ENCODE measurements around the gene BCL7A. TPM values are rescaled to one million over a fixed set of nuclear protein-coding genes. Genes with fewer than 3 reads are reported as not detected.

Gene BCL7A
- total RNA-seq: 4.4 and 4.7 TPM in 2 replicates

DNA sequence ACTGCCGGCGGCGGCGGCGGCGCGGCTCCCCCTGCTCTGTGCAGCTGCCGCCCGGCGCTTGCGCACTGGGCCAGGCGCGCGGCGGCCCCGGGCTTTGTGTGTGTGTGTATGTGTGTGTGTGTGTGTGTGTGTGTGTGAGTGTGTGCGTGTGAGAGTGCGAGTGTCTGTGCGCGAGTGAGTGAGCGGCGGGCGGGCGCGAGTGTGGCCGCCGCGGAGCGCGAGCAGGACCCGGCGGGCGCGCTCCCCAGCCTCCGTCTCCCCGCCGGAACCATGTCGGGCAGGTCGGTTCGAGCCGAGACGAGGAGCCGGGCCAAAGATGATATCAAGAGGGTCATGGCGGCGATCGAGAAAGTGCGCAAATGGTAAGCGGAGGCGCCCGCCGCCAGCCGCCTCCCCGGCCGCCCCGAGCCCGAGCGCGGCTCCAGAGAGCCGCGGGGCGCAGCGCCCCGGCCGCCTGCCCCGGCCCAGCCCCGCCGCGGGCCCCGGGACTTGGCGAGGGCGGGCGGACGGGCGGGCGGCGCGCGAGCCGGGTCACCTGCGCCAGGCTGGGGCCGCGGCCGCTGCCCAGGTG, at the start of gene BCL7A:
Gene BCL7A (plus strand): TSS at position 63 of the 571 bp plus-strand sequence. CDS start 208 bp downstream, at position 271.
- TF ChIP-seq, protein P1, sequence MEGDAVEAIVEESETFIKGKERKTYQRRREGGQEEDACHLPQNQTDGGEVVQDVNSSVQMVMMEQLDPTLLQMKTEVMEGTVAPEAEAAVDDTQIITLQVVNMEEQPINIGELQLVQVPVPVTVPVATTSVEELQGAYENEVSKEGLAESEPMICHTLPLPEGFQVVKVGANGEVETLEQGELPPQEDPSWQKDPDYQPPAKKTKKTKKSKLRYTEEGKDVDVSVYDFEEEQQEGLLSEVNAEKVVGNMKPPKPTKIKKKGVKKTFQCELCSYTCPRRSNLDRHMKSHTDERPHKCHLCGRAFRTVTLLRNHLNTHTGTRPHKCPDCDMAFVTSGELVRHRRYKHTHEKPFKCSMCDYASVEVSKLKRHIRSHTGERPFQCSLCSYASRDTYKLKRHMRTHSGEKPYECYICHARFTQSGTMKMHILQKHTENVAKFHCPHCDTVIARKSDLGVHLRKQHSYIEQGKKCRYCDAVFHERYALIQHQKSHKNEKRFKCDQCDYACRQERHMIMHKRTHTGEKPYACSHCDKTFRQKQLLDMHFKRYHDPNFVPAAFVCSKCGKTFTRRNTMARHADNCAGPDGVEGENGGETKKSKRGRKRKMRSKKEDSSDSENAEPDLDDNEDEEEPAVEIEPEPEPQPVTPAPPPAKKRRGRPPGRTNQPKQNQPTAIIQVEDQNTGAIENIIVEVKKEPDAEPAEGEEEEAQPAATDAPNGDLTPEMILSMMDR (IDR thresholded peaks at IDR 0.05; ENCODE audit: extremely low read depth, low read depth, low read length): no peak
- Histone ChIP-seq H2AFZ (ENCODE audit: low read length) (peak within 1 kb of the TSS; percentile 90), H3K79me2 (ENCODE audit: insufficient read depth, low read length) (peaks cover 39% of the 10 kb centered on the region)

GRCh38 chr12:121974026-121974985, 47.4 kb upstream of the BCL7A start:
- TF ChIP-seq, protein P1 (IDR thresholded peaks at IDR 0.05; ENCODE audit: extremely low read depth, low read depth, low read length): no peak
- Histone ChIP-seq H2AFZ (ENCODE audit: low read length) (no peak overlapping the region), H3K4me1 (ENCODE audit: insufficient read depth, low read length) (peaks cover 4% of the 10 kb centered on the region), H3K9me3 (ENCODE audit: low read depth, low read length) (no peaks in the 10 kb centered on the region), H3K27me3 (ENCODE audit: insufficient read depth, low read length) (peaks cover 3% of the 10 kb centered on the region), H3K27ac (ENCODE audit: low read depth, low read length) (no peak overlapping the region), H3K4me3 (ENCODE audit: insufficient read depth, low read length) (no peak overlapping the region), H3K36me3 (ENCODE audit: insufficient read depth, low read length) (no peaks in the 10 kb centered on the region), H3K4me2 (ENCODE audit: insufficient read depth, low read length) (no peak overlapping the region), H4K20me1 (ENCODE audit: insufficient read depth, low read length) (no peaks in the 10 kb centered on the region), H3K79me2 (ENCODE audit: insufficient read depth, low read length) (no peaks in the 10 kb centered on the region)
- peak; percentile 62 for DNase-seq (ENCODE audit: insufficient read length, low spot score, missing footprints)

More for the DNA sequence above, at the start of gene BCL7A:
- Histone ChIP-seq H3K4me3 (ENCODE audit: insufficient read depth, low read length) (peak within 1 kb of the TSS; percentile 82), H3K27me3 (ENCODE audit: insufficient read depth, low read length) (no peaks in the 10 kb centered on the region), H3K4me2 (ENCODE audit: insufficient read depth, low read length) (peak within 1 kb of the TSS; percentile 93), H4K20me1 (ENCODE audit: insufficient read depth, low read length) (no peaks in the 10 kb centered on the region), H3K4me1 (ENCODE audit: insufficient read depth, low read length) (peaks cover 18% of the 10 kb centered on the region), H3K9me3 (ENCODE audit: low read depth, low read length) (no peaks in the 10 kb centered on the region), H3K36me3 (ENCODE audit: insufficient read depth, low read length) (no peaks in the 10 kb centered on the region), H3K27ac (ENCODE audit: low read depth, low read length) (peak within 1 kb of the TSS; percentile 76)
- peak; percentile 98 for DNase-seq (ENCODE audit: insufficient read length, low spot score, missing footprints)

- TF ChIP-seq, protein P1 (IDR thresholded peaks at IDR 0.05; ENCODE audit: extremely low read depth, low read depth, low read length): no peak
- Histone ChIP-seq H3K4me1 (ENCODE audit: insufficient read depth, low read length) (peaks cover 4% of the 10 kb centered on the region), H3K9me3 (ENCODE audit: low read depth, low read length) (no peaks in the 10 kb centered on the region), H3K4me3 (ENCODE audit: insufficient read depth, low read length) (no peak overlapping the region), H2AFZ (ENCODE audit: low read length) (no peak overlapping the region), H3K27me3 (ENCODE audit: insufficient read depth, low read length) (peaks cover 3% of the 10 kb centered on the region), H3K79me2 (ENCODE audit: insufficient read depth, low read length) (no peaks in the 10 kb centered on the region), H3K36me3 (ENCODE audit: insufficient read depth, low read length) (no peaks in the 10 kb centered on the region), H3K27ac (ENCODE audit: low read depth, low read length) (no peak overlapping the region), H4K20me1 (ENCODE audit: insufficient read depth, low read length) (no peaks in the 10 kb centered on the region), H3K4me2 (ENCODE audit: insufficient read depth, low read length) (no peak overlapping the region)
- DNase-seq (ENCODE audit: insufficient read length, low spot score, missing footprints): no peak
Measured at GRCh38 chr12:121975021-121975420, 46.7 kb upstream of the BCL7A start.

- H3K79me2 ChIP-seq (ENCODE audit: insufficient read depth, low read length): no peaks in the 10 kb centered on the region
- H3K4me1 ChIP-seq (ENCODE audit: insufficient read depth, low read length): peaks cover 4% of the 10 kb centered on the region
- TF ChIP-seq, protein P1 (IDR thresholded peaks at IDR 0.05; ENCODE audit: extremely low read depth, low read depth, low read length): no peak
- no peak overlapping the region for H3K4me2 ChIP-seq (ENCODE audit: insufficient read depth, low read length)
- H2AFZ ChIP-seq (ENCODE audit: low read length): no peak overlapping the region
- no peaks in the 10 kb centered on the region for H3K36me3 ChIP-seq (ENCODE audit: insufficient read depth, low read length)
- H4K20me1 ChIP-seq (ENCODE audit: insufficient read depth, low read length): no peaks in the 10 kb centered on the region
- DNase-seq (ENCODE audit: insufficient read length, low spot score, missing footprints): no peak
- no peak overlapping the region for H3K27ac ChIP-seq (ENCODE audit: low read depth, low read length)
- peaks cover 3% of the 10 kb centered on the region for H3K27me3 ChIP-seq (ENCODE audit: insufficient read depth, low read length)
- no peaks in the 10 kb centered on the region for H3K9me3 ChIP-seq (ENCODE audit: low read depth, low read length)
- H3K4me3 ChIP-seq (ENCODE audit: insufficient read depth, low read length): no peak overlapping the region
Measured at GRCh38 chr12:121976950-121977349, 44.7 kb upstream of the BCL7A start.
